Measurements from ENCODE around the gene CPNE1. TPM values are rescaled to one million over a fixed set of nuclear protein-coding genes. Genes with fewer than 3 reads are reported as not detected.

Gene CPNE1
- total RNA-seq, 2 donors from 2014 or later, result 125 to 126 TPM

- Histone ChIP-seq H3K4me3 (no peak overlapping the region), H3K4me1 (ENCODE audit: control insufficient read depth in 1 of 2, low read depth in 2 of 2) (no peaks in the 10 kb centered on the region), H3K27me3 (replicated peaks; ENCODE audit: insufficient read depth) (no peaks in the 10 kb centered on the region), H3K27ac (no peak overlapping the region), H3K9me3 (no peaks in the 10 kb centered on the region), H3K36me3 (no peaks in the 10 kb centered on the region)
- ATAC-seq (ENCODE audit: insufficient number of reproducible peaks, low FRiP score, low read depth) (no peak), DNase-seq (ENCODE audit: low spot score) (no peak)
- TF ChIP-seq, protein P1, sequence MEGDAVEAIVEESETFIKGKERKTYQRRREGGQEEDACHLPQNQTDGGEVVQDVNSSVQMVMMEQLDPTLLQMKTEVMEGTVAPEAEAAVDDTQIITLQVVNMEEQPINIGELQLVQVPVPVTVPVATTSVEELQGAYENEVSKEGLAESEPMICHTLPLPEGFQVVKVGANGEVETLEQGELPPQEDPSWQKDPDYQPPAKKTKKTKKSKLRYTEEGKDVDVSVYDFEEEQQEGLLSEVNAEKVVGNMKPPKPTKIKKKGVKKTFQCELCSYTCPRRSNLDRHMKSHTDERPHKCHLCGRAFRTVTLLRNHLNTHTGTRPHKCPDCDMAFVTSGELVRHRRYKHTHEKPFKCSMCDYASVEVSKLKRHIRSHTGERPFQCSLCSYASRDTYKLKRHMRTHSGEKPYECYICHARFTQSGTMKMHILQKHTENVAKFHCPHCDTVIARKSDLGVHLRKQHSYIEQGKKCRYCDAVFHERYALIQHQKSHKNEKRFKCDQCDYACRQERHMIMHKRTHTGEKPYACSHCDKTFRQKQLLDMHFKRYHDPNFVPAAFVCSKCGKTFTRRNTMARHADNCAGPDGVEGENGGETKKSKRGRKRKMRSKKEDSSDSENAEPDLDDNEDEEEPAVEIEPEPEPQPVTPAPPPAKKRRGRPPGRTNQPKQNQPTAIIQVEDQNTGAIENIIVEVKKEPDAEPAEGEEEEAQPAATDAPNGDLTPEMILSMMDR (IDR thresholded peaks at IDR 0.05), result no peak
Measured at GRCh38 chr20:35582741-35583404, 81.8 kb downstream of the CPNE1 start.

- Histone ChIP-seq H3K4me1 (ENCODE audit: control insufficient read depth in 1 of 2, low read depth in 2 of 2) (no peaks in the 10 kb centered on the region), H3K36me3 (no peaks in the 10 kb centered on the region), H3K9me3 (no peaks in the 10 kb centered on the region), H3K27ac (no peak overlapping the region), H3K4me3 (no peak overlapping the region), H3K27me3 (replicated peaks; ENCODE audit: insufficient read depth) (no peaks in the 10 kb centered on the region)
- ATAC-seq (ENCODE audit: insufficient number of reproducible peaks, low FRiP score, low read depth), result no peak
- no peak for DNase-seq (ENCODE audit: low spot score)
- TF ChIP-seq, protein P1 (IDR thresholded peaks at IDR 0.05), result no peak
Measured at GRCh38 chr20:35582131-35582530, 82.6 kb downstream of the CPNE1 start.

GRCh38 chr20:35579196-35579595 is 85.5 kb downstream of the CPNE1 start:
- Histone ChIP-seq H3K4me1 (ENCODE audit: control insufficient read depth in 1 of 2, low read depth in 2 of 2) (no peaks in the 10 kb centered on the region), H3K36me3 (no peaks in the 10 kb centered on the region), H3K27ac (no peak overlapping the region), H3K9me3 (no peaks in the 10 kb centered on the region), H3K4me3 (no peak overlapping the region), H3K27me3 (replicated peaks; ENCODE audit: insufficient read depth) (no peaks in the 10 kb centered on the region)
- DNase-seq (ENCODE audit: low spot score) (no peak), ATAC-seq (ENCODE audit: insufficient number of reproducible peaks, low FRiP score, low read depth) (no peak)
- TF ChIP-seq, protein P1 (IDR thresholded peaks at IDR 0.05), result no peak

GRCh38 chr20:35578469-35578868 is 86.2 kb downstream of the CPNE1 start:
- no peaks in the 10 kb centered on the region for H3K4me1 ChIP-seq (ENCODE audit: control insufficient read depth in 1 of 2, low read depth in 2 of 2)
- no peak overlapping the region for H3K4me3 ChIP-seq
- H3K27ac ChIP-seq, result no peak overlapping the region
- no peak for ATAC-seq (ENCODE audit: insufficient number of reproducible peaks, low FRiP score, low read depth)
- TF ChIP-seq, protein P1 (IDR thresholded peaks at IDR 0.05), result no peak
- no peaks in the 10 kb centered on the region for H3K36me3 ChIP-seq
- no peaks in the 10 kb centered on the region for H3K27me3 ChIP-seq (replicated peaks; ENCODE audit: insufficient read depth)
- H3K9me3 ChIP-seq, result no peaks in the 10 kb centered on the region
- DNase-seq (ENCODE audit: low spot score), result no peak

GRCh38 chr20:35576816-35577215 is 87.9 kb downstream of the CPNE1 start:
- Histone ChIP-seq H3K36me3 (no peaks in the 10 kb centered on the region), H3K4me3 (no peak overlapping the region), H3K27ac (no peak overlapping the region), H3K9me3 (peaks cover 5% of the 10 kb centered on the region), H3K27me3 (replicated peaks; ENCODE audit: insufficient read depth) (no peaks in the 10 kb centered on the region), H3K4me1 (ENCODE audit: control insufficient read depth in 1 of 2, low read depth in 2 of 2) (no peaks in the 10 kb centered on the region)
- TF ChIP-seq, protein P1 (IDR thresholded peaks at IDR 0.05), result no peak
- DNase-seq (ENCODE audit: low spot score) (no peak), ATAC-seq (ENCODE audit: insufficient number of reproducible peaks, low FRiP score, low read depth) (no peak)

Other genes with a start within 250 kb of the CPNE1 start
- gene GDF5, start 226.7 kb downstream of the CPNE1 start, total RNA-seq, result 1 to 10 TPM in 1 of 2 donors, under 1 TPM in 1; 0.63 to 3.0 TPM
- gene CEP250, start 209.3 kb downstream of the CPNE1 start, total RNA-seq, result 10 to 100 TPM; 28.7 to 29.2 TPM
- gene C20orf173, start 135.2 kb downstream of the CPNE1 start, total RNA-seq, result not detected
- gene ERGIC3, start 122.8 kb downstream of the CPNE1 start, total RNA-seq, result 100 to 1,000 TPM; 119 to 188 TPM
- gene SPAG4, start 49.1 kb downstream of the CPNE1 start, total RNA-seq, result 1 to 10 TPM in 1 of 2 donors, not detected in 1; 1.5 TPM
- gene RBM12, start within 50 bp of the CPNE1 start, total RNA-seq, result 10 to 100 TPM; 21.7 to 43.4 TPM
- 10 to 100 TPM; 11.5 to 19.4 TPM for gene NFS1, start 34.5 kb upstream of the CPNE1 start, total RNA-seq
- 100 to 1,000 TPM; 196 to 243 TPM for gene ROMO1, start 34.5 kb upstream of the CPNE1 start, total RNA-seq
- 100 to 1,000 TPM; 232 to 413 TPM for gene RBM39, start 77.4 kb upstream of the CPNE1 start, total RNA-seq
- gene PHF20, start 107.1 kb upstream of the CPNE1 start, total RNA-seq, result 10 to 100 TPM; 35.8 to 46.8 TPM

All from thoracic aorta (tissue), 2 donors.